Skin epidermis (tissue), 12 donors: ENCODE data around the gene CNTN1.

Experiments
- H3K27ac ChIP-seq, 21 experiments: fragments of 200-600 bp; sonication (generic) in 11 of 21; one replicate each; pipeline ENCODE4 v1.5.0; 2020; ENCODE audit warnings: mild to moderate bottlenecking in 3 of 21, inconsistent platforms in 2 of 21, moderate library complexity in 2 of 21
- H3K4me3 ChIP-seq, 7 experiments: fragments of 200-600 bp; sonication (generic) in 2 of 7; one replicate each; pipeline ENCODE4 v1.5.0; 2020; ENCODE audit warnings: inconsistent platforms in 2 of 7, mild to moderate bottlenecking in 2 of 7, moderate library complexity in 1 of 7

The CNTN1 gene

DNA sequence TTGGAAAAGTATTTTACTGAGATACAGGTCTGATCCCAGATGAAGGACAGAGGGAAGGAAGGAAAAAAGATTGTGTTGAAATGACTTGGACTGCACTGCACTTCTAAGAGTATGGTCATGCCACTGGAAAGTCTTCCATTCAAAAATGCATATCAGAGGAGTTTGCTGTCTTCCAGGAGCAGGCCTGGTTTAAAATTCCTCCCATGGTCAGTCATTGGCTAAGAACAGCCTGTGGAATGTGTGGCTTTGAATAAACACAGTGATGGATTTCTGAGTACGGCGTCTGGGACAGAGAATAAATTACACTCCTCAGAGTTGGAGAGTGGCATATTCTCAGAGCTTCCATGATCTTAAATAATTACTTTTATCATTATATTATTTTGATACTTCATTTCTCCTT, 250.1 kb downstream of the CNTN1 start:
- Histone ChIP-seq H3K27ac (no peak overlapping the region), H3K4me3 (no peak overlapping the region)

- Histone ChIP-seq H3K27ac (no peak overlapping the region), H3K4me3 (no peak overlapping the region)
These were observed 253.5 kb downstream of the CNTN1 start for GRCh38 chr12:40945772-40946171.

GRCh38 chr12:40946612-40947194, 254.5 kb downstream of the CNTN1 start:
- H3K27ac ChIP-seq: no peak overlapping the region
- no peak overlapping the region for H3K4me3 ChIP-seq

DNA sequence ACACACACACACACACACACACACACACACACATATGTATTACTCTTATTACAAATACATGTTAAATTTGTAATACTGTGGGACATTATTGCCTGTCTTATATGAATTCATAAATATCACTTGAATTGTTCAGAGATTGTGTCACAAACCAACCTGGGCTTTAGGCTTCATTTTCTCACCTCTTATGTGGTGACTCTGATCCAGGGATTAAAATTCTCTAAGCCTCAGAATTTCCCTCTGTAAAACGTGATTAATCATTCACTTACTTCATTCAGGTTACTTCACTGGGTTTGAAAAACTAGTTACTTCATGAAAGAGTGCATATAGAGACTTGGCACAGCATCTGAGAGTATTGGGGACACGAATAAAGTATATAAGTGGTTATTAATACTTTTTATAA, 255.6 kb downstream of the CNTN1 start:
- H3K27ac ChIP-seq: no peak overlapping the region
- no peak overlapping the region for H3K4me3 ChIP-seq

GRCh38 chr12:40953076-40953475, 260.8 kb downstream of the CNTN1 start:
- no peak overlapping the region for H3K4me3 ChIP-seq
- H3K27ac ChIP-seq: peak overlapping the region in 1 of 21 experiments; percentile 11

DNA sequence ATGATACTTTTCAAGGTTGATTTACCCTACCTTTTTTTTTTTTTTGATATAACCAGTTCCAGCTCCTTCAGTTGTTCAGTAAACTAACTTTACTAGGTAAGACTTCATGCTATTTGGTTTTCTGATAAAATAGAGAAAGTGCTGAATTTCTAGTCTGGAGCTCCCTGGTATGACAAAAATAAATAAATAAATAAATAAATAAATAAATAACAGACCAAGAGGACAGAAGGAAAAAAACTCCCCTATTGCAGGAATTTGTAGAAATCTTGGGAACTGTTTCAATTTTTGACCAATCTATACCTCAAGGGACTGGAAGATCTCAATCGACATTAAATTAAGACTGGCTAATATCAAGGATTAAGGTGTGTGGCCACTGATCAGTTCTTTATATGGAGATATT, 265.2 kb downstream of the CNTN1 start:
- H3K4me3 ChIP-seq: no peak overlapping the region
- H3K27ac ChIP-seq: no peak overlapping the region

- Histone ChIP-seq H3K4me3 (no peak overlapping the region), H3K27ac (peak overlapping the region in 2 of 21 experiments; percentile 30 to 56)
These were observed 266.8 kb downstream of the CNTN1 start for GRCh38 chr12:40959041-40959440.

DNA sequence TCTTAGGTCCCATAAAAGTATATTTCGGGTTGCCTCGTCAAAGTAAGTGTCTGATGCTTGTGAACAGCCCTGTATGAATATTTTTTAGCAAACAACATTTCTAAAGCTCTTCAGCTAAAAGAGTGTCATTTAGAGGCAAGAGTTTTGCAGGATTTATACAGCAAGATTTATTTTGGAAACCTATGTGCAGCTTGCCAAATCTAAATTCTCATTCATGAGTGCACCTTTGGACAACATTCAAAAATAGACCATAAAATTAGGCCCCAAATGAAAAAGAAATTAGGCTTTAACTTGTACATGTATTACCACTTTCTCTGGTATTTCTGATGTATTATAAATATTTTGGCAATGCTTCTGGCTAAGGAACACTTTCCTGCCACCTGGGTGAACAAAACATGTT, 271.5 kb downstream of the CNTN1 start:
- no peak overlapping the region for H3K4me3 ChIP-seq
- no peak overlapping the region for H3K27ac ChIP-seq

GRCh38 chr12:40969796-40970195, 277.6 kb downstream of the CNTN1 start:
- no peak overlapping the region for H3K27ac ChIP-seq
- H3K4me3 ChIP-seq: no peak overlapping the region

DNA sequence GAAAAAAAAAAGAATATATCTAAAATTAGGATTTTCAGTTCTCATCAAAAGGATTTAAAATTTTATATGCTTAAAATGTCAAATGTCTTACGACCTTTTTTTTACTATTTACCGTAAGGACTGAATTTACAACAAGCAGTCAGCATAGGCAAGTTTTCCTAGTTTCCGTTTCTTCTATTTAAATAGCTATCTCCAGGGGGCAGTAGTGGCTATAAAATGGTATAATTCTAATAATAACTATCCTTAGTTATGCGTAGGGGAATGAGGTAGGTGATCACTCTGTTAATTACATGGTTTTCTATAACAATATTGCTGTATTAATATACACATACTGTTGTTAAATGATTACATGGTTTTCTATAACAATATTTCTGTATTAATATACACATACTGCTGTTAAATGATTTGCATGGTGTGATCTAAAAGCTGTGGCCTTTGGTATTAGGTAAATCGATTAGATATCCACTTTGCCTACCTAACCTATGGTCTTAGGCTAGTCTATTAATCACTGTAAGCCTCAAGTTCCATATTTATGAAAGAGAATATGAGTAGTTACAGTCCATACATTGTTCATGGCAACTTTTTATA, 278.2 kb downstream of the CNTN1 start:
- Histone ChIP-seq H3K4me3 (no peak overlapping the region), H3K27ac (no peak overlapping the region)

- H3K4me3 ChIP-seq: no peak overlapping the region
- no peak overlapping the region for H3K27ac ChIP-seq
These were observed 279.7 kb downstream of the CNTN1 start for GRCh38 chr12:40971911-40972310.

DNA sequence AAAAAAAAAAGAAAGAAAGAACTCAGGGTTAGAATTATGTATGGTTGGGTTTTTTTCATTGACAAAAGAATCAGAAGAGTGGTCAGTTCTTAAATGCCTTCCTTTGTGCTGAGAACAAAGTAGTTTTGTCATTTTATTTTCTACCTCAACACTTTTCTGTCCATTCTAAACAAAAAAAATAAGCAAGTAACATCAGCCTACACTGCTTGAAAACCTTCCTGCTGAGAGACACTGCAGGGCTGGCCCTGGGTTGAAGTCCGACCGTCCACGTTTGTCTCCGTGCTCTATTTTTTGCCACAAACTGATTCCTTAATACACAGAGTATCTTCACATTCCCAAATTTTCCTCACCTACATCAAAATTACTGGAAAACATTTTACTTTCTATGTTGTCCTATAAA, 284.3 kb downstream of the CNTN1 start:
- H3K4me3 ChIP-seq: no peak overlapping the region

DNA sequence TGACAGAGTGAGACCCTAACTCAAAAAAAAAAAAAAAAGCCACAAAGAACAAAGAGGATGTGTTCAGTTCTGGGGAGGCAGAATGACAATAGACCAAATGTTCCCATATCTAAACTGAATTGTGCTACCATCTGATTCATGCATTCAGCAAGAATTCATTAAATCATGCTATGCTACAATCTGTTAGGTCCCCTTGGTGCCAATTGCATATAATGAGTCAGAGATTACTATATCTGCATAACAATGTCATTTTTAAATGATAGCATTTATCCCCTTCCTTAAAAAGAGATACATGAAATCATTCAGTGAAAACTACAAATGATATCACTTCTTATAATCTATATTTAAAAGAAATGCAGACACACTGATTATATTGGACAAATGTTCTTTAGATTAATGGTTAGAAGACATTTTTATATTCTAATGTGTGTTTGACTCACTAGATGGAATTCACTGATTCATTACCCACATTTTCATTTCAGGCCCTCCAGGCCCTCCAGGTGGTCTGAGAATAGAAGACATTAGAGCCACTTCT, 288.3 kb downstream of the CNTN1 start:
- H3K27ac ChIP-seq: no peak overlapping the region
- no peak overlapping the region for H3K4me3 ChIP-seq

More for the DNA sequence above, 284.3 kb downstream of the CNTN1 start:
- H3K27ac ChIP-seq: no peak overlapping the region

DNA sequence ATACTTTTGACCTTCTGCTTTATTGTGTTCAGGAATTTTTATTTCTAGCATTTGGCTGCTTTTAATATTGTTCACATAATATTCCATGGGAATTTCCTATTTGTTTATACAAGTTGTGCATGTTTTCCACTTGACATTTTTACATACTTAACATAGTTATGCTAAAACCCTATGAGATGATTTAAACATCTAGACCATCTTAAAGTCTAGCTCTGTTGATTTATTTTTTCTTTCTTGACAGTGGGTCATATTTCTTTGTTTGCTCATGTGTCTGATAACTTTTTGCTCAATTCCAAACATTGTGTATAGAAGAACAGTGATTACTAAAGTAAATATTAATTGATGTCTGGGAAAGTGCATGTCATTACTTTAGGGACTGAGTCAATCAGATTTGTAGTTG, 293.8 kb downstream of the CNTN1 start:
- no peak overlapping the region for H3K27ac ChIP-seq
- H3K4me3 ChIP-seq: no peak overlapping the region

GRCh38 chr12:40988355-40988754, 296.1 kb downstream of the CNTN1 start:
- no peak overlapping the region for H3K27ac ChIP-seq
- H3K4me3 ChIP-seq: no peak overlapping the region

GRCh38 chr12:40988824-40989223, 296.6 kb downstream of the CNTN1 start:
- Histone ChIP-seq H3K27ac (no peak overlapping the region), H3K4me3 (no peak overlapping the region)

DNA sequence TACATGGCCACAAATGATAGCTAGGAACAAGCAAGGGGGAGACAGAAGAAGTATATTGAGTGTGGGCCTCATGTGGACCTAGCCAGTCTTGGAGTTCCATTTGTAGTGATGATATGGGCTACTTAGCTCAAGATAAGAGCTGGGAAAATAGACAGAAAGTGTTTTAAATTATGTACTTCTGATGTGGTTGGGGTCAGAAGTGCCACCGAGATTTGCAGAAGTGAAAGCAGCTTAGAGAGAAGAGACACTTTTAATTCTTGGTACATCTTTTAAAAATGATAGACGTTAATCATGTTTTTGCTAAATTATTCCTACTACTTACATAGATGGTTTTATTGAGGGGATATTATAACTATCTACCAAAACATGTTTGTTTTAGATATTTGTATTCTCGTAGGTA, 297.5 kb downstream of the CNTN1 start:
- H3K27ac ChIP-seq: no peak overlapping the region
- H3K4me3 ChIP-seq: no peak overlapping the region

GRCh38 chr12:40992158-40992557, 299.9 kb downstream of the CNTN1 start:
- H3K4me3 ChIP-seq: no peak overlapping the region

DNA sequence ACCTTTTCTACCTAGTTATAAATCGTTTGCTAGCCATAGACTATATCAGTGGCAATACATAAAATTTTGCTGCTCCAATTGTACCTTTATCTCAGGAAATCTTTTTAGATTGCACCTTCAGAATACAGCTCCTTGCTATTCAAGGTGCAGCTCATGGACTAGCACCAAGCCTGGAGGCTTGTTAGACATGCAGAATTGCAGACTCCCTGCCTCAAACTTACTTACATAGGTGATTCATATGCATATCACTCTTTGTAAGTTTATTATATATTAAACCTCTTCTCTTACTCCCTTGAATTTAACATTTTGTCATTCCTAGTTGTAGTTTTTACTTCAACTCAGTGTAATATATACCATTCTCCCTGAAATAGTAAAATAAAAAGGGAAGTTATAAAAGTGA, 300.4 kb downstream of the CNTN1 start:
- Histone ChIP-seq H3K27ac (no peak overlapping the region), H3K4me3 (no peak overlapping the region)

More at GRCh38 chr12:40992158-40992557, 299.9 kb downstream of the CNTN1 start:
- H3K27ac ChIP-seq: no peak overlapping the region

- no peak overlapping the region for H3K4me3 ChIP-seq
- H3K27ac ChIP-seq: no peak overlapping the region
These were observed 300.9 kb downstream of the CNTN1 start for GRCh38 chr12:40993158-40993557.

DNA sequence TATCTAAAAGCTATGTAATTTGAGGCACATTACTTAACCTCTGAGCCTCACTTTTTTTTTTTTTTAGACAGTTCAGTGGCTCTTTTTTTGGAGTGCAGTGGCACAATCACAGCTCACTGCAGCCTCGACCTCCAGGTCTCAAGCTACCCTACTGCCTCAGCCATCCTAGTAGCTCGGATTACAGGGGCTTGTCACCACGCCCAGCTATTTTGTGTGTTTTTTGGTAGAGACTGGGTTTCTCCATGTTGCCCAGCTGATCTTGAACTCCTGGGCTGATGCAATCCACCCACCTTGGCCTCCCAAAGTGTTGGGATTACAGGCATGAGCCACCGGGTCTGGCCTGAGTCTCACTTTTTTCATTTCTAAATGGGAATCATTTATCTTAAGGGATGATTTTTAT, 303.9 kb downstream of the CNTN1 start:
- Histone ChIP-seq H3K4me3 (no peak overlapping the region), H3K27ac (no peak overlapping the region)

- no peak overlapping the region for H3K4me3 ChIP-seq
These were observed 307.0 kb downstream of the CNTN1 start for GRCh38 chr12:40999210-40999609.

More at GRCh38 chr12:40999210-40999609, 307.0 kb downstream of the CNTN1 start:
- no peak overlapping the region for H3K27ac ChIP-seq
